ENCODE results near the gene ARMH3.

ARMH3 gene

GRCh38 chr10:101879456-101880231 is 176.3 kb downstream of the ARMH3 start:
- no peak for DNase-seq (ENCODE audit: low spot score)
- no peak overlapping the region for H3K4me3 ChIP-seq
- no peak for TF ChIP-seq CTCF (IDR thresholded peaks at IDR 0.05)
- no peak overlapping the region for H3K27ac ChIP-seq

GRCh38 chr10:101878869-101879268 is 177.1 kb downstream of the ARMH3 start:
- no peak for DNase-seq (ENCODE audit: low spot score)
- H3K4me3 ChIP-seq = no peak overlapping the region
- no peak for TF ChIP-seq CTCF (IDR thresholded peaks at IDR 0.05)
- no peak overlapping the region for H3K27ac ChIP-seq

- no peak overlapping the region for H3K4me3 ChIP-seq
- TF ChIP-seq CTCF (IDR thresholded peaks at IDR 0.05) = no peak
- DNase-seq (ENCODE audit: low spot score) = no peak
- H3K27ac ChIP-seq = no peak overlapping the region
These were observed 180.8 kb downstream of the ARMH3 start for GRCh38 chr10:101875068-101875688.

- Histone ChIP-seq H3K4me3 (no peak overlapping the region), H3K27ac (no peak overlapping the region)
- DNase-seq (ENCODE audit: low spot score) = no peak
- no peak for TF ChIP-seq CTCF (IDR thresholded peaks at IDR 0.05)
These were observed 181.7 kb downstream of the ARMH3 start for GRCh38 chr10:101874252-101874651.

- DNase-seq (ENCODE audit: low spot score) = no peak
- TF ChIP-seq CTCF (IDR thresholded peaks at IDR 0.05) = no peak
- Histone ChIP-seq H3K4me3 (no peak overlapping the region), H3K27ac (no peak overlapping the region)
These were observed 188.0 kb downstream of the ARMH3 start for GRCh38 chr10:101867931-101868330.

GRCh38 chr10:101859530-101859929 is 196.4 kb downstream of the ARMH3 start:
- Histone ChIP-seq H3K4me3 (no peak overlapping the region), H3K27ac (no peak overlapping the region)
- TF ChIP-seq CTCF (IDR thresholded peaks at IDR 0.05) = no peak
- DNase-seq (ENCODE audit: low spot score) = no peak
